ENCODE results near the gene UXS1. TPM values are rescaled to one million over a fixed set of nuclear protein-coding genes. Genes with fewer than 3 reads are reported as not detected.

The UXS1 gene
- total and polyA plus RNA-seq, 2 donors (not counting 3 experiments of a cell fraction or from before 2014, with no cell fraction given) = 34.2 to 43.2 TPM

DNA sequence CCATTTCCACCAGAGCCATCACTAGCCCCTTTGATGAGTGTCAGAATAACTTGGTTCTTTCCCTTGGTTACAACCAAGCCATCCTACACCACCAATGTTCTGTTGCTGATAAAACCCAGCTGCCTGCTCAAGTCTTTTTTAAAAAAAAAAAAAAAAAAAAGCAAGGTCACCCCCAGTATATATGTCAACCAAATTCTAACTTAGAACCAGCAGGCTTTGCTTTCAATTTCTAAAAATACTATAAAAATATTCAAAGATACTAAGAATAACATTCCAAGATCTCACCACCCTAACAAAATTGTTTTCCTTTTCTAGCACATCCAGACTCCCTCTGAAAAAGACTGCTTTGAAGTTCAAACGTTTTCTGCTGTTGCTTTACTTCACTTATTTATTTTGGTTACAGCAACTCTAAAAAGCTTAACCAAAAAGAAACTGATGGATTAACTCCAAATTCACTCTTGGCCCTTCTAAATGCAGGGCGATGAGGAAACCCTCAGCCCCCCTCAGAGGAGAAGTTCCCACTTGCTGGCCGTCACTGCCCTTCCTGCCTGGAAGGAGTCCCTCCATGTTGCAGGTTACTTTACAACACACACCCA lies 10.9 kb downstream of the UXS1 start:
- dilution Hi-C loops (cut with MboI; ENCODE audit: extremely low pct_ligation_motif_present, low sequenced_read_pairs) = no loop called here
- BruUV-seq (replicated peaks) = no TSS peak
- TF ChIP-seq POLR2AphosphoS5 (IDR thresholded peaks at IDR 0.05; ENCODE audit: insufficient read depth, low read depth, low read length) (no peak), FOS (IDR thresholded peaks at IDR 0.05; ENCODE audit: borderline replicate concordance, insufficient read depth, low read length) (no peak), EZH2 (IDR thresholded peaks at IDR 0.05; ENCODE audit: borderline replicate concordance, low read depth, low read length, severe bottlenecking) (no peak), MYC (IDR thresholded peaks at IDR 0.05; ENCODE audit: low read depth, low read length) (no peak), JUN (IDR thresholded peaks at IDR 0.05; ENCODE audit: borderline replicate concordance, insufficient read depth, insufficient read length, low read depth) (no peak), POLR2A (IDR thresholded peaks at IDR 0.05; ENCODE audit: low read depth, low read length) (no peak), GATA2 (IDR thresholded peaks at IDR 0.05; ENCODE audit: insufficient read depth, insufficient read length, low read depth, low read length) (no peak)
- TF ChIP-seq, protein P1, sequence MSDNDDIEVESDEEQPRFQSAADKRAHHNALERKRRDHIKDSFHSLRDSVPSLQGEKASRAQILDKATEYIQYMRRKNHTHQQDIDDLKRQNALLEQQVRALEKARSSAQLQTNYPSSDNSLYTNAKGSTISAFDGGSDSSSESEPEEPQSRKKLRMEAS (IDR thresholded peaks at IDR 0.05; ENCODE audit: insufficient read depth, insufficient read length) = no peak
- TF ChIP-seq, protein P2, sequence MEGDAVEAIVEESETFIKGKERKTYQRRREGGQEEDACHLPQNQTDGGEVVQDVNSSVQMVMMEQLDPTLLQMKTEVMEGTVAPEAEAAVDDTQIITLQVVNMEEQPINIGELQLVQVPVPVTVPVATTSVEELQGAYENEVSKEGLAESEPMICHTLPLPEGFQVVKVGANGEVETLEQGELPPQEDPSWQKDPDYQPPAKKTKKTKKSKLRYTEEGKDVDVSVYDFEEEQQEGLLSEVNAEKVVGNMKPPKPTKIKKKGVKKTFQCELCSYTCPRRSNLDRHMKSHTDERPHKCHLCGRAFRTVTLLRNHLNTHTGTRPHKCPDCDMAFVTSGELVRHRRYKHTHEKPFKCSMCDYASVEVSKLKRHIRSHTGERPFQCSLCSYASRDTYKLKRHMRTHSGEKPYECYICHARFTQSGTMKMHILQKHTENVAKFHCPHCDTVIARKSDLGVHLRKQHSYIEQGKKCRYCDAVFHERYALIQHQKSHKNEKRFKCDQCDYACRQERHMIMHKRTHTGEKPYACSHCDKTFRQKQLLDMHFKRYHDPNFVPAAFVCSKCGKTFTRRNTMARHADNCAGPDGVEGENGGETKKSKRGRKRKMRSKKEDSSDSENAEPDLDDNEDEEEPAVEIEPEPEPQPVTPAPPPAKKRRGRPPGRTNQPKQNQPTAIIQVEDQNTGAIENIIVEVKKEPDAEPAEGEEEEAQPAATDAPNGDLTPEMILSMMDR (IDR thresholded peaks at IDR 0.05; ENCODE audit: extremely low read depth in 1 of 2, insufficient read depth in 1 of 2, low read depth in 1 of 2, low read length in 2 of 2) = no peak
- no peaks in the 10 kb centered on the region for H3K9me3 ChIP-seq (replicated peaks; ENCODE audit: control insufficient read depth, insufficient read depth, low read length)
- H3K9me1 ChIP-seq (replicated peaks; ENCODE audit: control insufficient read depth, extremely low read depth, insufficient read depth, low read length) = no peaks in the 10 kb centered on the region
- no peaks in the 10 kb centered on the region for H3K36me3 ChIP-seq (ENCODE audit: control insufficient read depth in 2 of 2, extremely low read depth in 1 of 2, insufficient read depth in 2 of 2, low read length in 2 of 2)
- H3K4me2 ChIP-seq (ENCODE audit: insufficient read depth, low read length) = no peak overlapping the region
- FAIRE-seq (no peak), DNase-seq (ENCODE audit: low read depth, low spot score) (no peak)
- no peak overlapping the region for H3K9ac ChIP-seq (replicated peaks; ENCODE audit: extremely low read depth, insufficient read depth, low read length)
- no peaks in the 10 kb centered on the region for H4K20me1 ChIP-seq (replicated peaks; ENCODE audit: control insufficient read depth, extremely low read depth, insufficient read depth, low read length)
- CTCF ChIA-PET = no interaction called here
- no peak overlapping the region for H3K27ac ChIP-seq (ENCODE audit: insufficient read depth, low read depth, low read length)
- H3K4me1 ChIP-seq (ENCODE audit: control insufficient read depth, extremely low read depth, insufficient read depth, low read length) = no peaks in the 10 kb centered on the region
- H3K4me3 ChIP-seq (replicated peaks in 1 of 3; ENCODE audit: insufficient read depth in 1 of 3, low read depth in 1 of 3, low read length in 3 of 3) = no peak overlapping the region
- H2AFZ ChIP-seq (ENCODE audit: low read depth, low read length) = no peak overlapping the region
- POLR2A ChIA-PET = no interaction called here
- H3K79me2 ChIP-seq (ENCODE audit: control insufficient read depth, insufficient read depth, low read length) = peaks cover 13% of the 10 kb centered on the region
- intact Hi-C loops (cut with micrococcal nuclease) = no loop called here
- H3K27me3 ChIP-seq (ENCODE audit: control insufficient read depth in 2 of 2, insufficient read depth in 2 of 2, low read length in 2 of 2) = no peaks in the 10 kb centered on the region
